Adrenal gland (tissue), 12 donors: ENCODE data around the gene B9D2. TPM values are rescaled to one million over a fixed set of nuclear protein-coding genes. Genes with fewer than 3 reads are reported as not detected.
A peak's percentile ranks its signal among the peaks of the same experiment; 100 is the strongest.

Experiments used
- DNase-seq, 7 donors: peaks; one replicate each; pipeline ENCODE4 v3.0.0-alpha.2; 2019 to 2020
- H3K27ac ChIP-seq, 5 donors: fragments of 200-600 bp; sonication (generic) in 4 of 5; 1 replicate in 3 of 5; 2 replicates in 2 of 5; pipeline versions ENCODE4 v1.5.1 to v1.8.0; 2016 to 2020; ENCODE audit warnings: mild to moderate bottlenecking in 1 of 5
- H3K27me3 ChIP-seq: fragments of 200-600 bp; 2 replicates; pipeline ENCODE4 v1.8.0; 2021
- H3K36me3 ChIP-seq, 2 donors: fragments of 200-600 bp; replicated peaks in 1 of 2; 1 replicate in 1 of 2; 2 replicates in 1 of 2; pipeline versions ENCODE4 v1.5.1 to v1.8.0; 2018 to 2022
- H3K4me1 ChIP-seq, 2 donors: fragments of 200-600 bp; replicated peaks in 1 of 2; 1 replicate in 1 of 2; 2 replicates in 1 of 2; pipeline versions ENCODE4 v1.5.1 to v1.8.0; 2018 to 2021
- H3K4me3 ChIP-seq, 4 donors: fragments of 200-600 bp; sonication (generic) in 3 of 4; one replicate each; pipeline ENCODE4 v1.5.1; 2016 to 2018
- H3K9me3 ChIP-seq, 3 donors: fragments of 200-600 bp; sonication (generic) in 1 of 3; replicated peaks in 1 of 3; 1 replicate in 2 of 3; 2 replicates in 1 of 3; pipeline versions ENCODE4 v1.5.1 to v1.8.0; 2016 to 2021
- POLR2A ChIP-seq, 2 donors: fragments of 450-650 bp; IDR thresholded peaks; one replicate each; pipeline ENCODE4 v1.6.1; 2017; ENCODE audit warnings: antibody characterized with exemption in 2 of 2, mild to moderate bottlenecking in 2 of 2, moderate library complexity in 1 of 2
- WGBS, 4 donors: extraction: QIAGEN DNeasy Blood & Tissue Kit in 2 of 4; methylation state at CpG; one replicate each; pipeline versions ENCODE4 v1.1.5 to v1.1.7; 2013 to 2017; 5-methylcytosine and 5-hydroxymethylcytosine counted together
- intact Hi-C, 2 donors: fragments of 100-400 bp; cut with DNase I; formaldehyde crosslinking; loops; one replicate each; pipeline versions ENCODE4 v1.14.1 to v1.15.0; 2022 to 2023
- polyA plus RNA-seq, 3 donors: library from polyadenylated mRNA; stranded (reverse); fragments of 200-250 nt in 2 of 3; fragments of 350-450 nt in 1 of 3; fragmentation: Illumina TruSeq in 1 of 3; extraction: RNeasy Lipid Tissue Mini Kit (QIAGEN cat#74804) in 1 of 3; gene quantifications; one replicate each; pipeline ENCODE4 v1.2.3, GENCODE V29; 2013 to 2014
- total RNA-seq, 9 donors: library from RNA; depleted of rRNA in 4 of 9; stranded (reverse); fragments of >200 nt in 4 of 9; fragments of 120-200 nt in 1 of 9; fragmentation: NEBNext Ultra II Directional in 1 of 9; extraction: Animal tissue kit (Norgen Biotek cat#: 25700) in 1 of 9; gene quantifications; one replicate each; pipeline versions ENCODE4 v1.1.0 to v1.2.4, GENCODE V29; 2013 to 2023
- TF ChIP-seq, protein P1 (sequence below), 6 experiments: fragments of 450-650 bp in 4 of 6; fragments of 200-600 bp in 2 of 6; sonication (generic) in 1 of 6; IDR thresholded peaks; 1 replicate in 5 of 6; 2 replicates in 1 of 6; pipeline versions ENCODE4 v1.5.1 to v1.8.0; 2016 to 2021; ENCODE audit warnings: antibody characterized with exemption in 6 of 6, mild to moderate bottlenecking in 2 of 6, moderate library complexity in 1 of 6
- donor health status: healthy with polysubstance abuse.
- donor health status: Bipolar disorder and iron deficiency.
- donor health status: DM: yes; HTN: yes; CAD: no.
- donor health status: DM: no; HTN: no; CAD: no.
- donor health status: DM: no; HTN: no; CAD: no.
- donor health status: DM: yes; HTN: yes; CAD: no.

Gene B9D2
- total and polyA plus RNA-seq, 12 donors, result 2.7 to 16.8 (median 10.8) TPM

DNA sequence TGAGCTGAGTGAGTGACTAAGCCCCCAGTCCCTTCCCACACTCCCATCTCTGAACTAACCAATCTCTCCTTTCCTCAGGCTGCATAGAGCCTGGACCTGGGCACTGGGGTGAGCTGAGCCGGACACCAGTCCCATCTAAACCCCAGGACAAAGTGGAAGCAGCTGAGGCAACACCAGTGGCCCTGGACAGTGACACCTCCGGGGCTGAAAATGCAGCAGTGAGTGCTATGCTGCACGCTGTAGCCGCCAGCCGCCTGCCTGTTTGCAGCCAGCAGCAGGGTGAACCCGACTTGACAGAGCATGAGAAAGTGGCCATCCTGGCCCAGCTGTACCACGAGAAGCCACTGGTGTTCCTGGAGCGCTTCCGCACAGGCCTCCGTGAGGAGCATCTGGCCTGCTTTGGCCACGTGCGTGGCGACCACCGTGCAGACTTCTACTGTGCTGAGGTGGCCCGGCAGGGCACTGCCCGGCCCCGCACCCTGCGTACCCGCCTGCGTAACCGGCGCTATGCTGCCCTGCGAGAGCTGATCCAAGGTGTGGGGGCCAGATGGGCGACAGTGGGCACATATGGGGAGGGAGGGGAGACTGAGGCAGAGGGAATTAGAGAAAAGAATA, 47.5 kb downstream of the B9D2 start:
- no peaks in the 10 kb centered on the region for H3K27me3 ChIP-seq
- peaks cover 0 to 71% of the 10 kb centered on the region in 2 donors for H3K36me3 ChIP-seq
- H3K4me3 ChIP-seq, result no peak overlapping the region
- intact Hi-C loops, result no loop called here
- H3K9me3 ChIP-seq, result no peaks in the 10 kb centered on the region
- WGBS, 4 donors, result 93 to 99% (median 97%) methylated on average over 14 to 24 of the region's 24 CpGs
- no peak for TF ChIP-seq POLR2A (IDR thresholded peaks at IDR 0.05)
- TF ChIP-seq, protein P1, sequence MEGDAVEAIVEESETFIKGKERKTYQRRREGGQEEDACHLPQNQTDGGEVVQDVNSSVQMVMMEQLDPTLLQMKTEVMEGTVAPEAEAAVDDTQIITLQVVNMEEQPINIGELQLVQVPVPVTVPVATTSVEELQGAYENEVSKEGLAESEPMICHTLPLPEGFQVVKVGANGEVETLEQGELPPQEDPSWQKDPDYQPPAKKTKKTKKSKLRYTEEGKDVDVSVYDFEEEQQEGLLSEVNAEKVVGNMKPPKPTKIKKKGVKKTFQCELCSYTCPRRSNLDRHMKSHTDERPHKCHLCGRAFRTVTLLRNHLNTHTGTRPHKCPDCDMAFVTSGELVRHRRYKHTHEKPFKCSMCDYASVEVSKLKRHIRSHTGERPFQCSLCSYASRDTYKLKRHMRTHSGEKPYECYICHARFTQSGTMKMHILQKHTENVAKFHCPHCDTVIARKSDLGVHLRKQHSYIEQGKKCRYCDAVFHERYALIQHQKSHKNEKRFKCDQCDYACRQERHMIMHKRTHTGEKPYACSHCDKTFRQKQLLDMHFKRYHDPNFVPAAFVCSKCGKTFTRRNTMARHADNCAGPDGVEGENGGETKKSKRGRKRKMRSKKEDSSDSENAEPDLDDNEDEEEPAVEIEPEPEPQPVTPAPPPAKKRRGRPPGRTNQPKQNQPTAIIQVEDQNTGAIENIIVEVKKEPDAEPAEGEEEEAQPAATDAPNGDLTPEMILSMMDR (IDR thresholded peaks at IDR 0.05), result no peak
- DNase-seq, result no peak
- no peak overlapping the region for H3K27ac ChIP-seq
- peaks cover 1 to 9% of the 10 kb centered on the region in 2 donors for H3K4me1 ChIP-seq

DNA sequence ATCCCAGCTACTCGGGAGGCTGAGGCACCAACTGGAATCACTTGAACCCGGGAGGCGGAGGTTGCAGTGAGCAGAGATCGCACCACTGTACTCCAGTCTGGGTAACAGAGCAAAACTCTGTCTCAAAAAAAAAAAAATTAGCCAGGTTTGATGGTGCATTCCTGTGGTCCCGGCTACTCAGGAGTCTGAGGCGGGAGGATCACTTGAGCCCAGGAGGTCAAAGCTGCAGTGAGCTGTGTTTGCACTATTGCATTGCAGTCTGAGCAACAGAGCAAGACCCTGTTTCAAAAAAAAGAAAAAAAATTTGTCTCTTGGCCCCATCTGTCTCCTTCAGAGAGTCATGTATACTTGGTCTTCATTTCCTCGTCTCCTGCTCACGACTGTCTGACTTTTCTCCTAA, 52.3 kb downstream of the B9D2 start:
- WGBS, 4 donors, result 84 to 90% (median 90%) methylated on average over 8 of the region's 8 CpGs
- H3K4me1 ChIP-seq, result peaks cover 21 to 37% of the 10 kb centered on the region in 2 donors
- no peaks in the 10 kb centered on the region for H3K27me3 ChIP-seq
- H3K36me3 ChIP-seq, result peaks cover 0 to 45% of the 10 kb centered on the region in 2 donors
- H3K9me3 ChIP-seq, result no peaks in the 10 kb centered on the region
- DNase-seq, result no peak
- no peak overlapping the region for H3K27ac ChIP-seq
- H3K4me3 ChIP-seq, result no peak overlapping the region
- intact Hi-C loops, result no loop called here
- no peak for TF ChIP-seq POLR2A (IDR thresholded peaks at IDR 0.05)
- TF ChIP-seq, protein P1 (IDR thresholded peaks at IDR 0.05), result no peak

- no peaks in the 10 kb centered on the region for H3K9me3 ChIP-seq
- TF ChIP-seq, protein P1 (IDR thresholded peaks at IDR 0.05), result no peak
- TF ChIP-seq POLR2A (IDR thresholded peaks at IDR 0.05), result no peak
- intact Hi-C loops, result no loop called here
- no peak overlapping the region for H3K27ac ChIP-seq
- H3K27me3 ChIP-seq, result no peaks in the 10 kb centered on the region
- 56 to 64% (median 62%) methylated on average over 5 of the region's 5 CpGs for WGBS, 4 donors
- peak overlapping the region in 1 of 4 donors; percentile 84 for H3K4me3 ChIP-seq
- H3K36me3 ChIP-seq, result peaks cover 0 to 45% of the 10 kb centered on the region in 2 donors
- H3K4me1 ChIP-seq, result peaks cover 21 to 37% of the 10 kb centered on the region in 2 donors
- peak in 1 of 7 donors; percentile 15 for DNase-seq
Measured at GRCh38 chr19:41311072-41311471, 52.9 kb downstream of the B9D2 start.

GRCh38 chr19:41310033-41310831, 53.7 kb downstream of the B9D2 start, which contains the start of gene CCDC97:
CCDC97 (plus strand) TSS chr19:41310172; CDS start chr19:41310311, 139 bp downstream.
- peak; percentile 83 to 90 (median 86) for DNase-seq
- peaks cover 0 to 49% of the 10 kb centered on the region in 2 donors for H3K36me3 ChIP-seq
- peak within 1 kb of the TSS; percentile 71 to 84 (median 79) for H3K4me3 ChIP-seq
- intact Hi-C loops, result no loop called here
- TF ChIP-seq, protein P1 (IDR thresholded peaks at IDR 0.05), result peak in 1 of 6 experiments; percentile 15
- peak; percentile 59 to 70 for TF ChIP-seq POLR2A (IDR thresholded peaks at IDR 0.05)
- H3K4me1 ChIP-seq, result peaks cover 21 to 37% of the 10 kb centered on the region in 2 donors
- H3K9me3 ChIP-seq, result no peaks in the 10 kb centered on the region
- 0 to 1% (median 0%) methylated on average over 36 to 47 of the region's 47 CpGs for WGBS, 4 donors
- peak within 1 kb of the TSS; percentile 91 to 99 (median 96) for H3K27ac ChIP-seq
- no peaks in the 10 kb centered on the region for H3K27me3 ChIP-seq
